ENCODE data around the gene VRK3.

- TF ChIP-seq POLR2AphosphoS5 (IDR thresholded peaks at IDR 0.05), result no peak
- TF ChIP-seq, protein P1, sequence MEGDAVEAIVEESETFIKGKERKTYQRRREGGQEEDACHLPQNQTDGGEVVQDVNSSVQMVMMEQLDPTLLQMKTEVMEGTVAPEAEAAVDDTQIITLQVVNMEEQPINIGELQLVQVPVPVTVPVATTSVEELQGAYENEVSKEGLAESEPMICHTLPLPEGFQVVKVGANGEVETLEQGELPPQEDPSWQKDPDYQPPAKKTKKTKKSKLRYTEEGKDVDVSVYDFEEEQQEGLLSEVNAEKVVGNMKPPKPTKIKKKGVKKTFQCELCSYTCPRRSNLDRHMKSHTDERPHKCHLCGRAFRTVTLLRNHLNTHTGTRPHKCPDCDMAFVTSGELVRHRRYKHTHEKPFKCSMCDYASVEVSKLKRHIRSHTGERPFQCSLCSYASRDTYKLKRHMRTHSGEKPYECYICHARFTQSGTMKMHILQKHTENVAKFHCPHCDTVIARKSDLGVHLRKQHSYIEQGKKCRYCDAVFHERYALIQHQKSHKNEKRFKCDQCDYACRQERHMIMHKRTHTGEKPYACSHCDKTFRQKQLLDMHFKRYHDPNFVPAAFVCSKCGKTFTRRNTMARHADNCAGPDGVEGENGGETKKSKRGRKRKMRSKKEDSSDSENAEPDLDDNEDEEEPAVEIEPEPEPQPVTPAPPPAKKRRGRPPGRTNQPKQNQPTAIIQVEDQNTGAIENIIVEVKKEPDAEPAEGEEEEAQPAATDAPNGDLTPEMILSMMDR (IDR thresholded peaks at IDR 0.05), result no peak
- no peak for TF ChIP-seq POLR2A (IDR thresholded peaks at IDR 0.05)
Measured at GRCh38 chr19:49981603-49982593, 43.3 kb downstream of the VRK3 start.

Data from sigmoid colon (tissue), 4 donors.